HG03342 (cell line): ENCODE measurements around the gene CLDN11.

Experiments
- ATAC-seq: cut with Tn5 transposase; IDR thresholded peaks from one replicate; pipeline ENCODE4 v1.9.1; 2021; ENCODE audit warnings: mild to moderate bottlenecking, moderate library complexity; ENCODE audit not compliant: unreplicated experiment

Gene CLDN11

DNA sequence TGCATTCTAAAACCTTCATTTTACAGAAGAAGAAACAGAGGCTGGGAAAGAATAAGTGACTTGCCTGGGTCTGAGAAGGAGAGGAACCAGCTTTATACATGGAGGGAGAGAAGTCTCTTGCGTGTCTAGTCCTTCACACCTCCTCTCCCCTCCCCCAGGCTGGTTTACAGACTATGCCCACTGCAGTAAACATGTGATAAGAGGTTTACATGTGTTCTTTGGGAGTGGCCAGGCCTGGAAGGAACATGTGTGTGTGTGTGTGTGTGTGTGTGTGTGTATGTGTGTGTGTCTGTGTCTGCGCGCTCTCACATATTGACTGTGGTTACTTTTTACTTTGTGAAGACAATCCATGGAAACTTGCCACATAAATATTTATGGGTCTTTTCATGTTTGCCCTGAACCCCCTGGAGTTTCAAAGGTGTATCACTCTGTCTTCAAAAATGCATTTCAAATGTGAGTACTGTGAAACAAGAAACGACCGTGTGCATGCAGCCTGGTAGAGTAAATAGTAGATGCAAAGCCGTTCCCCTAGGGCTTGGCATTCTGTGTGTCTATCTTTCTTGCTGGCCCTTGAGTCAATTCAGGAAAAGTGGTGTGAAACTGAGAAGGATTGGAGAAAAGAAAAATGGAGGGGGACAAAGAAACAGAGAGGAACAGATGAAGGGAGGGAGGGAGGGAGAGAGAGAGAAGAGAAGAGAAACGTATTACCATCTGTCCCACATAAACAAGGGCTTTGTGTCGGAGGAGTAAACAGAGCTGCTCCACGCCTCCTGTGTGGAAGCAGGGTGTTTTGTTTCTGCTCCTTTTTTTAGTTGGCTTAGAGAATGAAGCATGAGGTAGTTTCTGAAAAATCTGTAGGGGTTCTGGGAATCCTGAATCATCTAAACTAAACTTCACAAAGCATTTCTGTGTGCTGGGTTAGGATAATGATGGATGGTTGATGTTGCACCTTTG, 51.7 kb downstream of the CLDN11 start:
- ATAC-seq, result no peak

DNA sequence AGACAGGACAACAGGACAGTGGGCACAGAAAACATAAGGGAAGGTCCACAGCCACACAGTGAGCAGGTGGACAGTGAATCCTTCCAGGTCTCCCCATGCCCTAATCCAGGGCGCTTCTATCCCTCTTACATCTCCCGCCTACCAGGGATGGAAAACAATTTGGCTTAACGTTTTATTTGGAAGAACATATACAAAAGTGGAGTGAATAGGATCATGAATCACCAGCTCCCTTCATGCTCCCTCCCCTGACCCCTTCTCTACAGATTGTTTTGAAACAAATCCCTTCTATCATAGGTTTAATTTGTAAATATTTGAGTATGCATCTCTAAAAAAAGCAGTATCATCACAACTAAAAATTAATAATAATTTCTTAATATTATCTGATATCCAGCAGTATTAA, 52.5 kb downstream of the CLDN11 start:
- no peak for ATAC-seq

DNA sequence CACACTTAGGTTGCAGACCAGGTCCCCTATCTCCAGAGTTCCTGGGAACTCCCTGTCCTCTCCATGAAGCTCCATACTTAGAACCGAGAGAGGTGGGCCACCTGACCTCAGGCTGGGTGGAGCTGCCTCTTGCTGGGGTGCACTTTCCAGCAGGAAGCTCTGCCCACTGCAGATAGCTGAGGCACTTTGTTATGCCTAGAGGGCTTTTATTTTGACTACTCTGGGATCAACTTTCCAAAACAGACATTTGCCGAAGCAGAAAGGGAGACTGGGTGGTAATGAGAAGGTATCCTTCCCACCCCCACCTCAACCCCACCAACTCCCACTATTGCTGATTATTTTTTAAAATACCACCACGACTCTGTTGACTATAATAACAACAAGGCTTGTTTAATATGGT, 54.7 kb downstream of the CLDN11 start:
- no peak for ATAC-seq

DNA sequence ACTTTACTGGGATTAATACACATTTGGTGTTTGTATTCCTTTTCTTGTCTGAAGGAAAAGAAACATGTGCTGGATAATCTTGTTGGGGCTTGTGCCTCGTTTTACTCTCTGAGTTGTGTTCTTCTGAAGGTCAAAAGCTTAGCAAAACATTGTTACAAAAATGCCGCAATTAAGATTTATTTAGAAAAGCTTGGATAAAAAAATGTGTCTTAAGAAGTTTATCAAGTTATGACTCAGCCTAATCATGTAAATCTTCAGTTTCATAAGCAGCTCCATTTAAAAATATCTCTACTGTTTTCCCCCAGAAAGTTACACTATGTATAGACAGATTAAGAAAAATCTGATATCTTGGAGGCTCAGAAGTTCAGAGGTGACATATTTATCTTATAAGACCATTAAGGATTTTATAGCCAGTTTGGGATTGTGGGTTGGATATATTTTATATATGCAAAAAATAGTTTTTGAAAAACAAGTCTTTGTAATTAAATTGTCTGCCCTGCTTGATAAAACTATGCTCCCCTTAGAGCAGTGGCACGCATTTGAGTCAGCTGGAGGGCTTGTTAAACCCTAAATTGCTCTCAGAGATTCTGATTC, 56.5 kb downstream of the CLDN11 start:
- no peak for ATAC-seq

GRCh38 chr3:170476291-170476690, 57.6 kb downstream of the CLDN11 start:
- no peak for ATAC-seq

GRCh38 chr3:170477395-170477794, 58.7 kb downstream of the CLDN11 start:
- ATAC-seq, result no peak

GRCh38 chr3:170480111-170480510, 61.4 kb downstream of the CLDN11 start:
- no peak for ATAC-seq

- ATAC-seq, result no peak
Observed at GRCh38 chr3:170482199-170482598, 63.5 kb downstream of the CLDN11 start.

DNA sequence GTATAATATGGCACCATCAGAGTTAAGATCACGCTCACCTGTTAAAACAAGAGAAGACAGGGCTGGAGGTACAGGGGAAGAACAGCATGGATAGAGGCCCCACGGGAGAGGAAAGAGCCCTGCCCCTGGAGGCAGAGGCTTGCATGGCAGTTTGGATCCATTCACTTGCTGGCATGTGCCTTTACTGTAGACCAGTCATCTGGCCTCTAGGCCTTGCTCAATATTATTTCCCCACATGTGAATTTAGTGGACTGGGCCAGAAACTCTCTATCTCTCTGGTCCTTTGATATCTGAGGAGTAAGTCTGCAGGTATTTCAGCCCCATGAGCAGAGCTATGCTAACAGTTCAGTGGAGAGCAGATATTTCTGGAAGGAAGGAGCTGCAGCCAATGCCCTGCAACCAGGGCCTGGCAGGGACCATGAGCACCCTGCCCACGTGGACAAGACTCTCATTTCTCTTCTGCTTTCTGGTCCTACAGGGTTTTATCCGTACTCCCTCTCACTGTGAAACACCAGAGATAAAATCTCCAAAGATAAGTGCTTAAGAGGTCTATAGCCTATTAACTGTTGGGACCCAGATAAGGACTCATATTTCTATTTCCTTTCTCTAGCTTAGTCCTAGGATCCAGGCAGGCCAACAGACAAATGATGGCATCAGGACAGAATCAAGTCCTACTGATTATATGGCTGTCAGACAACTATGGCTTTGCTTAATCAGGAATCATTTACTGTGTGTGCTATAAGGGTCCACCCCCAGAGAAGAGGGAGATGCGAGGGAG, 65.0 kb downstream of the CLDN11 start:
- no peak for ATAC-seq
